ENCODE results near the gene EXD3. TPM values are rescaled to one million over a fixed set of nuclear protein-coding genes. Genes with fewer than 3 reads are reported as not detected.
"Not testable (repeated sequence)": the region's sequence is repeated elsewhere in the genome, so short reads cannot be mapped to it uniquely, and the experiment has no call there.

Gene EXD3
- total RNA-seq, 3 donors from 2014 or later, result 7.7 to 28.7 (median 20.6) TPM

- Histone ChIP-seq H3K4me3 (no peak overlapping the region), H3K27ac (no peak overlapping the region), H3K4me1 (no peaks in the 10 kb centered on the region), H3K9me3 (peaks cover 8 to 10% of the 10 kb centered on the region in 2 donors), H3K27me3 (no peaks in the 10 kb centered on the region), H3K36me3 (no peaks in the 10 kb centered on the region)
- intact Hi-C loops (cut with DNase I; ENCODE audit: low total_unique reads), result no loop called here
- TF ChIP-seq POLR2AphosphoS5 (IDR thresholded peaks at IDR 0.05) (no peak), CTCF (IDR thresholded peaks at IDR 0.05) (no peak)
- DNase-seq (ENCODE audit: low spot score in 2 of 2), result no peak
Measured at GRCh38 chr9:137348769-137349470, 74.0 kb downstream of the EXD3 start.

- DNase-seq (ENCODE audit: low spot score in 2 of 2), result no peak
- Histone ChIP-seq H3K27me3 (no peaks in the 10 kb centered on the region), H3K9me3 (peaks cover 8 to 13% of the 10 kb centered on the region in 2 donors), H3K4me3 (no peak overlapping the region), H3K36me3 (no peaks in the 10 kb centered on the region), H3K27ac (no peak overlapping the region), H3K4me1 (no peaks in the 10 kb centered on the region)
- intact Hi-C loops (cut with DNase I; ENCODE audit: low total_unique reads), result no loop called here
- TF ChIP-seq POLR2A (IDR thresholded peaks at IDR 0.05) (no peak), POLR2AphosphoS5 (IDR thresholded peaks at IDR 0.05) (no peak), CTCF (IDR thresholded peaks at IDR 0.05) (no peak)
Measured at GRCh38 chr9:137347928-137348327, 75.0 kb downstream of the EXD3 start.

- H3K36me3 ChIP-seq, result no peaks in the 10 kb centered on the region
Measured at GRCh38 chr9:137342482-137342881, 80.5 kb downstream of the EXD3 start.

GRCh38 chr9:137341227-137341626 lies 81.7 kb downstream of the EXD3 start:
- Histone ChIP-seq H3K4me1 (no peaks in the 10 kb centered on the region), H3K4me3 (no peak overlapping the region), H3K27me3 (no peaks in the 10 kb centered on the region), H3K9me3 (peaks cover 0 to 14% of the 10 kb centered on the region in 2 donors), H3K36me3 (no peaks in the 10 kb centered on the region), H3K27ac (no peak overlapping the region)
- intact Hi-C loops (cut with DNase I; ENCODE audit: low total_unique reads), result no loop called here
- DNase-seq (ENCODE audit: low spot score in 2 of 2), result no peak
- TF ChIP-seq POLR2AphosphoS5 (IDR thresholded peaks at IDR 0.05), result no peak
- no peak for TF ChIP-seq POLR2A (IDR thresholded peaks at IDR 0.05)
- TF ChIP-seq CTCF (IDR thresholded peaks at IDR 0.05), result no peak

More at GRCh38 chr9:137342482-137342881, 80.5 kb downstream of the EXD3 start:
- no peak for TF ChIP-seq POLR2AphosphoS5 (IDR thresholded peaks at IDR 0.05)
- no peak for TF ChIP-seq POLR2A (IDR thresholded peaks at IDR 0.05)
- TF ChIP-seq CTCF (IDR thresholded peaks at IDR 0.05), result no peak
- Histone ChIP-seq H3K27me3 (no peaks in the 10 kb centered on the region), H3K4me3 (no peak overlapping the region), H3K9me3 (peaks cover 8 to 17% of the 10 kb centered on the region in 2 donors), H3K27ac (no peak overlapping the region), H3K4me1 (no peaks in the 10 kb centered on the region)
- DNase-seq (ENCODE audit: low spot score in 2 of 2), result no peak
- intact Hi-C loops (cut with DNase I; ENCODE audit: low total_unique reads), result no loop called here

GRCh38 chr9:137339908-137340462 lies 83.0 kb downstream of the EXD3 start:
- intact Hi-C loops (cut with DNase I; ENCODE audit: low total_unique reads); H3K4me1 ChIP-seq; H3K36me3 ChIP-seq; H3K4me3 ChIP-seq; DNase-seq (ENCODE audit: low spot score in 2 of 2); H3K27me3 ChIP-seq; H3K27ac ChIP-seq: not testable (repeated sequence)
- H3K9me3 ChIP-seq, result peaks cover 0 to 15% of the 10 kb centered on the region in 2 donors

Data from breast epithelium (tissue), 4 donors.